Gastroesophageal sphincter (tissue), 4 donors: ENCODE data around the gene CEP104. TPM values are rescaled to one million over a fixed set of nuclear protein-coding genes. Genes with fewer than 3 reads are reported as not detected.

Experiments used
- ATAC-seq: fragments of 150-250 bp; one replicate; pipeline ENCODE4 v1.9.1; 2016; ENCODE audit warnings: mild to moderate bottlenecking, moderate library complexity
- H3K27ac ChIP-seq, 4 donors: fragments of 200-600 bp; sonication (generic) in 3 of 4; 1 replicate in 3 of 4; 2 replicates in 1 of 4; pipeline ENCODE4 v1.5.1; 2016 to 2019
- H3K27me3 ChIP-seq: fragments of 200-600 bp; sonication (generic); one replicate; pipeline ENCODE4 v1.5.1; 2019
- H3K36me3 ChIP-seq, 2 donors: fragments of 200-600 bp; sonication (generic); one replicate each; pipeline ENCODE4 v1.5.1; 2019; ENCODE audit warnings: control low read depth in 1 of 2
- H3K4me1 ChIP-seq, 3 donors: fragments of 200-600 bp; sonication (generic); 1 replicate in 2 of 3; 2 replicates in 1 of 3; pipeline ENCODE4 v1.5.1; 2016 to 2019; ENCODE audit warnings: control low read depth in 2 of 3
- H3K4me3 ChIP-seq, 2 donors: fragments of 200-600 bp; sonication (generic); one replicate each; pipeline ENCODE4 v1.5.1; 2019; ENCODE audit warnings: mild to moderate bottlenecking in 1 of 2, moderate library complexity in 1 of 2
- H3K9me3 ChIP-seq, 3 donors: fragments of 200-600 bp; sonication (generic); one replicate each; pipeline ENCODE4 v1.5.1; 2017 to 2019; ENCODE audit warnings: control low read depth in 2 of 3
- CTCF ChIP-seq, 4 experiments: fragments of 200-600 bp in 2 of 4; fragments of 450-650 bp in 2 of 4; sonication (generic) in 1 of 4; IDR thresholded peaks; one replicate each; pipeline ENCODE4 v1.5.1; 2017 to 2019; ENCODE audit warnings: antibody characterized with exemption in 4 of 4, mild to moderate bottlenecking in 2 of 4, moderate library complexity in 2 of 4
- EP300 ChIP-seq: sonication (generic); formaldehyde crosslinking; IDR thresholded peaks from one replicate; pipeline ENCODE4 v1.6.1; 2017; ENCODE audit warnings: antibody characterized with exemption, mild to moderate bottlenecking
- POLR2A ChIP-seq, 2 donors: fragments of 450-650 bp; IDR thresholded peaks; one replicate each; pipeline ENCODE4 v1.6.1; 2017; ENCODE audit warnings: antibody characterized with exemption in 2 of 2, mild to moderate bottlenecking in 2 of 2, moderate library complexity in 1 of 2
- POLR2AphosphoS5 ChIP-seq: sonication (generic); formaldehyde crosslinking; IDR thresholded peaks from one replicate; pipeline ENCODE4 v1.6.1; 2017; ENCODE audit warnings: antibody characterized with exemption
- WGBS, 2 donors: methylation state at CpG; one replicate each; pipeline ENCODE4 v1.1.5; 2018; ENCODE audit warnings: low coverage in 1 of 2; 5-methylcytosine and 5-hydroxymethylcytosine counted together
- total RNA-seq, 4 donors: library from RNA; depleted of rRNA; stranded (reverse); fragments of >200 nt; gene quantifications; one replicate each; pipeline ENCODE4 v1.1.0, GENCODE V29; 2016

Gene CEP104
- total RNA-seq, 4 donors from 2014 or later: 29.3 to 78.2 (median 41.8) TPM

- Histone ChIP-seq H3K27me3 (no peaks in the 10 kb centered on the region), H3K4me1 (peaks cover 0 to 15% (median 0%) of the 10 kb centered on the region in 3 donors), H3K4me3 (no peak overlapping the region), H3K27ac (no peak overlapping the region), H3K9me3 (no peaks in the 10 kb centered on the region), H3K36me3 (peaks cover 0 to 98% of the 10 kb centered on the region in 2 donors)
- WGBS, 2 donors: 87 to 100% methylated on average over 2 to 10 of the region's 30 CpGs
- ATAC-seq: no peak
- TF ChIP-seq POLR2A (IDR thresholded peaks at IDR 0.05) (no peak), EP300 (no peak), CTCF (IDR thresholded peaks at IDR 0.05) (no peak), POLR2AphosphoS5 (no peak)
Observed at GRCh38 chr1:3783651-3784474, 73.1 kb downstream of the CEP104 start.

- WGBS, 2 donors: 78 to 92% methylated on average over 7 to 15 of the region's 21 CpGs
- Histone ChIP-seq H3K27me3 (no peaks in the 10 kb centered on the region), H3K4me3 (no peak overlapping the region), H3K9me3 (no peaks in the 10 kb centered on the region), H3K27ac (no peak overlapping the region), H3K36me3 (peaks cover 0 to 81% of the 10 kb centered on the region in 2 donors), H3K4me1 (peaks cover 0 to 15% (median 0%) of the 10 kb centered on the region in 3 donors)
- TF ChIP-seq POLR2AphosphoS5 (no peak), EP300 (no peak), POLR2A (IDR thresholded peaks at IDR 0.05) (no peak), CTCF (IDR thresholded peaks at IDR 0.05) (no peak)
- no peak for ATAC-seq
Observed at GRCh38 chr1:3780901-3781300, 76.1 kb downstream of the CEP104 start.

GRCh38 chr1:3779912-3780416 lies 77.0 kb downstream of the CEP104 start:
- no peak for ATAC-seq
- Histone ChIP-seq H3K9me3 (no peaks in the 10 kb centered on the region), H3K27me3 (no peaks in the 10 kb centered on the region), H3K27ac (no peak overlapping the region), H3K4me3 (no peak overlapping the region), H3K4me1 (peaks cover 0 to 16% (median 3%) of the 10 kb centered on the region in 3 donors), H3K36me3 (peaks cover 0 to 72% of the 10 kb centered on the region in 2 donors)
- TF ChIP-seq EP300 (no peak), POLR2AphosphoS5 (no peak), POLR2A (IDR thresholded peaks at IDR 0.05) (no peak), CTCF (IDR thresholded peaks at IDR 0.05) (no peak)
- 83 to 89% methylated on average over 14 of the region's 20 CpGs for WGBS, 2 donors

GRCh38 chr1:3779265-3779911 lies 77.6 kb downstream of the CEP104 start:
- no CpG with 5 or more reads among the region's 23 CpGs for WGBS, 2 donors
- Histone ChIP-seq H3K27me3 (no peaks in the 10 kb centered on the region), H3K27ac (no peak overlapping the region), H3K36me3 (peaks cover 0 to 66% of the 10 kb centered on the region in 2 donors), H3K4me3 (no peak overlapping the region), H3K9me3 (no peaks in the 10 kb centered on the region), H3K4me1 (peaks cover 0 to 21% (median 3%) of the 10 kb centered on the region in 3 donors)
- TF ChIP-seq POLR2A (IDR thresholded peaks at IDR 0.05) (no peak), EP300 (no peak), POLR2AphosphoS5 (no peak), CTCF (IDR thresholded peaks at IDR 0.05) (no peak)
- no peak for ATAC-seq
